ENCODE data around the gene XPR1.

The XPR1 gene

GRCh38 chr1:180936110-180937011 is 304.5 kb downstream of the XPR1 start:
- DNase-seq, result no peak

DNA sequence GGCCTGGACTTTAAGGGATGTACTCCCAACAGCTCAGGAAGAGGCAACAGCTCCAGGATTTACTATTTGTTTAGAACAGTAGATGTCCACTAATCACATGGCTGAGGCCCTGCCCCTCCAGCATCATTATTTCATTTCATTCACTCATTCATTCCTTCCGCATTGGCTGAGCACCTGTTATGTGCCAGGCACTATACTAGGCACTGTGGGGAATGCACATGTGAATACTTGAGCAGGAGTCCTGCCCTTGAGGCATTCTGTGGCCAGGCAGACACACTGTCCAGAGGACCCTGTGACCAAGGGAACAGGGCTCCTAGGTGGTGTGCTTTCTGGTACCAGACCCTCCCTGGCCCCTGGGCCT is 305.2 kb downstream of the XPR1 start:
- no peak for DNase-seq

- DNase-seq, result no peak
Observed at GRCh38 chr1:180937624-180938225, 305.9 kb downstream of the XPR1 start.

GRCh38 chr1:180939073-180939710 is 307.4 kb downstream of the XPR1 start:
- no peak for DNase-seq

- DNase-seq, result peak; percentile 17
Observed at GRCh38 chr1:180939711-180940103, 307.9 kb downstream of the XPR1 start.
